AG10803 (cell line): ENCODE measurements around the gene ARFGAP1.

ENCODE experiments used
- DNase-seq: peaks from one replicate; pipeline ENCODE4 v3.0.0; 2010; ENCODE audit warnings: low read depth
- H3K4me3 ChIP-seq: 2 replicates; pipeline ENCODE4 v1.5.1; 2011; ENCODE audit warnings: mild to moderate bottlenecking, low read length, control low read depth
- CTCF ChIP-seq: conservative IDR thresholded peaks from 2 replicates; pipeline ENCODE4 v1.5.1; 2011; ENCODE audit warnings: mild to moderate bottlenecking, low read length, control low read depth, inconsistent platforms

Gene ARFGAP1

GRCh38 chr20:63287697-63288580, 15.3 kb downstream of the ARFGAP1 start:
- DNase-seq, result no peak
- no peak for TF ChIP-seq CTCF
- H3K4me3 ChIP-seq, result no peak overlapping the region

- TF ChIP-seq CTCF, result no peak
- no peak overlapping the region for H3K4me3 ChIP-seq
- no peak for DNase-seq
Measured at GRCh38 chr20:63288581-63289251, 16.1 kb downstream of the ARFGAP1 start.

GRCh38 chr20:63289311-63290135, 16.9 kb downstream of the ARFGAP1 start:
- H3K4me3 ChIP-seq, result no peak overlapping the region
- DNase-seq, result no peak
- TF ChIP-seq CTCF, result no peak

GRCh38 chr20:63290136-63290676, 17.6 kb downstream of the ARFGAP1 start:
- no peak overlapping the region for H3K4me3 ChIP-seq
- no peak for DNase-seq
- TF ChIP-seq CTCF, result no peak

GRCh38 chr20:63290677-63291472, 18.3 kb downstream of the ARFGAP1 start:
- peak; percentile 57 for TF ChIP-seq CTCF
- peak; percentile 29 for DNase-seq

GRCh38 chr20:63291811-63292210, 19.2 kb downstream of the ARFGAP1 start:
- no peak for DNase-seq
- TF ChIP-seq CTCF, result no peak
- H3K4me3 ChIP-seq, result no peak overlapping the region

More at GRCh38 chr20:63290677-63291472, 18.3 kb downstream of the ARFGAP1 start:
- no peak overlapping the region for H3K4me3 ChIP-seq
